CD4-positive, alpha-beta T cell (primary cell): ENCODE results near the gene IQCH. TPM values are rescaled to one million over a fixed set of nuclear protein-coding genes. Genes with fewer than 3 reads are reported as not detected.

Source experiments
- ATAC-seq: fragments of 200-7000 bp; cut with Tn5 transposase; one replicate; pipeline ENCODE4 v1.10.0; 2022; ENCODE audit warnings: mild to moderate bottlenecking; ENCODE audit not compliant: poor library complexity
- CTCF ChIA-PET: fragments of 350-600 bp; sonication (Branson Sonifier 250); formaldehyde crosslinking; loops from one replicate; lab custom pipeline; 2021; ENCODE audit warnings: antibody characterized with exemption, inconsistent platforms; lab: Charles Lee
- POLR2A ChIA-PET: fragments of 350-600 bp; sonication (Branson Sonifier 250); formaldehyde crosslinking; loops from one replicate; lab custom pipeline; 2021; ENCODE audit warnings: antibody characterized with exemption, inconsistent platforms; lab: Charles Lee
- DNase-seq, 14 experiments: peaks; one replicate each; pipeline ENCODE4 v3.0.0-alpha.2; 2013 to 2020; ENCODE audit warnings: mixed read lengths in 2 of 14
- H3K27ac ChIP-seq, 2 donors: one replicate each; pipeline versions ENCODE4 v1.5.1 to v1.7.0; 2013; ENCODE audit warnings: low read length in 2 of 2, low read depth in 1 of 2, mild to moderate bottlenecking in 1 of 2
- H3K27me3 ChIP-seq, 2 experiments: 1 replicate in 1 of 2; 2 replicates in 1 of 2; pipeline versions ENCODE4 v1.6.1 to v1.7.0; 2013; ENCODE audit warnings: low read length in 2 of 2, control low read depth in 1 of 2, mild to moderate bottlenecking in 1 of 2, moderate library complexity in 1 of 2; ENCODE audit not compliant: insufficient read depth in 2 of 2, control insufficient read depth in 1 of 2
- H3K36me3 ChIP-seq: one replicate; pipeline ENCODE4 v1.6.1; 2013; ENCODE audit warnings: low read length, control low read depth; ENCODE audit not compliant: insufficient read depth
- H3K4me1 ChIP-seq: one replicate; pipeline ENCODE4 v1.6.1; 2013; ENCODE audit warnings: low read length, control low read depth; ENCODE audit not compliant: insufficient read depth
- H3K4me3 ChIP-seq: one replicate; pipeline ENCODE4 v1.5.1; 2013; ENCODE audit warnings: mild to moderate bottlenecking, low read length, moderate library complexity
- H3K9me3 ChIP-seq, 2 experiments: 1 replicate in 1 of 2; 2 replicates in 1 of 2; pipeline versions ENCODE4 v1.6.1 to v1.7.0; 2013; ENCODE audit warnings: low read length in 2 of 2, mild to moderate bottlenecking in 2 of 2, control low read depth in 1 of 2, moderate library complexity in 1 of 2; ENCODE audit not compliant: control insufficient read depth in 1 of 2, insufficient read depth in 1 of 2
- H3K27ac Mint-ChIP-seq: one replicate; pipeline ENCODE4 v1.8.0; 2020; ENCODE audit warnings: mixed read lengths
- H3K27me3 Mint-ChIP-seq: one replicate; pipeline ENCODE4 v1.8.0; 2021; ENCODE audit warnings: mixed read lengths
- H3K36me3 Mint-ChIP-seq: one replicate; pipeline ENCODE4 v1.8.0; 2021; ENCODE audit warnings: low read depth, mixed read lengths
- H3K4me1 Mint-ChIP-seq: one replicate; pipeline ENCODE4 v1.8.0; 2021; ENCODE audit warnings: low read depth, mixed read lengths
- H3K4me3 Mint-ChIP-seq: one replicate; pipeline ENCODE4 v1.8.0; 2020; ENCODE audit warnings: mild to moderate bottlenecking, mixed read lengths
- H3K9me3 Mint-ChIP-seq: one replicate; pipeline ENCODE4 v1.8.0; 2020; ENCODE audit warnings: mixed read lengths
- intact Hi-C, 2 experiments: fragments of 100-400 bp; cut with DNase I in 1 of 2; cut with micrococcal nuclease in 1 of 2; formaldehyde crosslinking; loops; one replicate each; pipeline versions ENCODE4 v1.15.1 to v1.9.0; 2023 to 2025; cut with DNase I, micrococcal nuclease
- total RNA-seq, 174 experiments: library from RNA in 2 of 174; stranded (reverse) in 2 of 174; gene quantifications; one replicate each; pipeline ENCODE4 v1.2.3 and lab custom pipeline; 2021 to 2026
- TF ChIP-seq, protein P1 (sequence below): fragments of 200-600 bp; IDR thresholded peaks from one replicate; pipeline ENCODE4 v1.8.0; 2022; ENCODE audit warnings: antibody characterized with exemption, mild to moderate bottlenecking

The IQCH gene
- total RNA-seq, 2 experiments from 2014 or later = 0.85 to 1.3 TPM

DNA sequence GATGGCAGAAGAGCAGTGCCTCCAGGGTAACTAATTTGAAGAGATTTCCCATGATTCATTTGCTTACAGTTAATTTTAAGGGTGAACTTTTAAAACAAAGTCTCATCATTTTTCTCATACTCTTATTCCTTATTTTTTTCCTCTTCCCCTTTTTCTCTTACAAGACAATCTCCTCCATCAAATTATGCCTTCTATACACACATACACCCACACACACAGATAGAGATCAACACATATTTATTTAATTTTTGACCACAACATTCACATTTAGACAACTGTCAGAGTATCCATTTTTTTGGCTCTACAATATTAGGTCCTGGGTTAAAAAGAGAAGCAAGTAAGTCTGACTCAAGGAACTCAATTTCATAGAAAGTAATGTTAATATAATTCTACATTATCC is 37.7 kb upstream of the IQCH start:
- intact Hi-C loops = no loop called here
- Histone ChIP-seq H3K27ac (no peak overlapping the region), H3K9me3 (no peaks in the 10 kb centered on the region), H3K4me3 (no peak overlapping the region), H3K36me3 (peaks cover 6% of the 10 kb centered on the region), H3K27me3 (no peaks in the 10 kb centered on the region), H3K4me1 (no peaks in the 10 kb centered on the region)
- CTCF ChIA-PET = interaction anchor here (0.7 kb wide), 1 partner anchor 23 kb away, joined by 3 read pairs; no protein-coding TSS in a partner anchor
- no peak overlapping the region for H3K27ac Mint-ChIP-seq
- DNase-seq (no peak), ATAC-seq (no peak)
- H3K9me3 Mint-ChIP-seq = no peaks in the 10 kb centered on the region
- no peaks in the 10 kb centered on the region for H3K27me3 Mint-ChIP-seq
- TF ChIP-seq, protein P1, sequence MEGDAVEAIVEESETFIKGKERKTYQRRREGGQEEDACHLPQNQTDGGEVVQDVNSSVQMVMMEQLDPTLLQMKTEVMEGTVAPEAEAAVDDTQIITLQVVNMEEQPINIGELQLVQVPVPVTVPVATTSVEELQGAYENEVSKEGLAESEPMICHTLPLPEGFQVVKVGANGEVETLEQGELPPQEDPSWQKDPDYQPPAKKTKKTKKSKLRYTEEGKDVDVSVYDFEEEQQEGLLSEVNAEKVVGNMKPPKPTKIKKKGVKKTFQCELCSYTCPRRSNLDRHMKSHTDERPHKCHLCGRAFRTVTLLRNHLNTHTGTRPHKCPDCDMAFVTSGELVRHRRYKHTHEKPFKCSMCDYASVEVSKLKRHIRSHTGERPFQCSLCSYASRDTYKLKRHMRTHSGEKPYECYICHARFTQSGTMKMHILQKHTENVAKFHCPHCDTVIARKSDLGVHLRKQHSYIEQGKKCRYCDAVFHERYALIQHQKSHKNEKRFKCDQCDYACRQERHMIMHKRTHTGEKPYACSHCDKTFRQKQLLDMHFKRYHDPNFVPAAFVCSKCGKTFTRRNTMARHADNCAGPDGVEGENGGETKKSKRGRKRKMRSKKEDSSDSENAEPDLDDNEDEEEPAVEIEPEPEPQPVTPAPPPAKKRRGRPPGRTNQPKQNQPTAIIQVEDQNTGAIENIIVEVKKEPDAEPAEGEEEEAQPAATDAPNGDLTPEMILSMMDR = no peak
- H3K36me3 Mint-ChIP-seq = peaks cover 42% of the 10 kb centered on the region
- H3K4me1 Mint-ChIP-seq = no peaks in the 10 kb centered on the region
- no peak overlapping the region for H3K4me3 Mint-ChIP-seq
- POLR2A ChIA-PET = no interaction called here

DNA sequence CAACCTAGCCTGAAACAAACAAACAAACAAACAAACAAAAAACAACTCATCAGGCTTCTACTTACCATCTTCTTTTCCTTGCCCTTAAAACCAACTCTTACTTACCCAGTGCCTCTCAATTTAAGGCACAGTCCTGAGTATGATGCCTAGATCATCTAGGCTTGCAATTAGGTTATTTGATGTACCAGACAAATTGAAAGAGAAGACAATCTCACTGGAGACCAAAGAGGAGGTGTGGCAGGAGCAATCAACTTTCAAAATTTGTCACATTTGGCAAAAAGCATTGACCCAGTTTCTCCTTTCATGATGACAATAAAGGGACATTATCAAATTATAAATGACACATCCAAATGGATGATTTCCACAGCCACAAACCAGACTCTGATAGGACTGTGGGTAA is 36.2 kb upstream of the IQCH start:
- DNase-seq = no peak
- H3K27me3 ChIP-seq = no peaks in the 10 kb centered on the region
- Mint-ChIP-seq H3K27me3 (no peaks in the 10 kb centered on the region), H3K36me3 (peaks cover 42% of the 10 kb centered on the region), H3K4me1 (no peaks in the 10 kb centered on the region), H3K4me3 (no peak overlapping the region), H3K27ac (no peak overlapping the region), H3K9me3 (no peaks in the 10 kb centered on the region)
- ATAC-seq = no peak
- H3K4me3 ChIP-seq = no peak overlapping the region
- no peak overlapping the region for H3K27ac ChIP-seq
- intact Hi-C loops = no loop called here
- POLR2A ChIA-PET = no interaction called here
- TF ChIP-seq, protein P1 = no peak
- CTCF ChIA-PET = no interaction called here
- no peaks in the 10 kb centered on the region for H3K9me3 ChIP-seq
- H3K36me3 ChIP-seq = peaks cover 6% of the 10 kb centered on the region
- H3K4me1 ChIP-seq = no peaks in the 10 kb centered on the region

DNA sequence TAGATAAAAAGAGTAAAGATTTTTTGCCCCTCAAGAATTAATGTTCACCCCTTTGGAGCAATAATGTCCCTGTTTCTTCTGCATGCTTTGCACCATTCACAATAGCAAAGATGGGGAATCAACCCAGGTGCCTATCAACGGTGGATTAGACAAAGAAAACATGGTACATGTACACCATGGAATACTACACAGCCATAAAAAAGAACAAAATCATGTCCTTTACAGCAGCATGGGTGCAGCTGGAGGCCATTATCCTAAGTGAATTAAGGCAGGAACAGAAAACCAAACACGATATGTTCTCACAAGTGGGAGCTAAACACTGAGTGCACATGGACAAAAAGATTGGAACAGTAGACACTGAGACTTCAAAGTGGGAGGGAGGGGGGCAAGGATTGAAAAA is 35.3 kb upstream of the IQCH start:
- TF ChIP-seq, protein P1 = no peak
- peaks cover 6% of the 10 kb centered on the region for H3K36me3 ChIP-seq
- H3K4me3 Mint-ChIP-seq = no peak overlapping the region
- no peaks in the 10 kb centered on the region for H3K27me3 ChIP-seq
- H3K4me1 ChIP-seq = no peaks in the 10 kb centered on the region
- no peak overlapping the region for H3K27ac Mint-ChIP-seq
- no peak for DNase-seq
- H3K27me3 Mint-ChIP-seq = no peaks in the 10 kb centered on the region
- ATAC-seq = no peak
- H3K9me3 ChIP-seq = no peaks in the 10 kb centered on the region
- no peak overlapping the region for H3K27ac ChIP-seq
- H3K4me1 Mint-ChIP-seq = no peaks in the 10 kb centered on the region
- no peaks in the 10 kb centered on the region for H3K9me3 Mint-ChIP-seq
- peaks cover 42% of the 10 kb centered on the region for H3K36me3 Mint-ChIP-seq
- ChIA-PET CTCF (no interaction called here), POLR2A (no interaction called here)
- intact Hi-C loops = no loop called here
- H3K4me3 ChIP-seq = no peak overlapping the region
